ENCODE data around the gene AXL.

Gene AXL

DNA sequence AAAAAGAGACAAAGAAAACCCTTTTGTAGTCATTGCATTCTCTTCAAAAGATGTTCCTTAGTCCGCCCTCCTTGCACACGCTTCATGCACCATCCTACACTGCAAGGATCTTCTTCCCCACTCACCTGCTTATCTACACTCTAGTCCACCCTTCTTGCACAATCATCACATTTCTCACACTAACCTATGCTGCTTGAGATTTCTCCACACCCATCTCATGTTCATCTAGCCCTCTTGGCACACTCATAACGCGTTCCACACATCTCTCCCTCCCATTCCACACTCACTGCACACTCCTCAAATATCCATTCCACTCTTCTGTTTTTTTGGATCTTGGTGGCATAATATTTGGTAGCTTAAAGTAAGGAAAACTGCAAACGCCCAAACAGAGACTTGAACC, 22.8 kb downstream of the AXL start:
- Histone ChIP-seq H3K4me1 (peaks cover 0 to 8% (median 3%) of the 10 kb centered on the region in 10 experiments; a peak in 5 of 20 replicates), H3K9me3 (replicated peaks in 1 of 11) (no peaks in the 10 kb centered on the region), H3K27me3 (no peaks in the 10 kb centered on the region), H3K27ac (no peak overlapping the region), H3K9ac (no peak overlapping the region), H3K36me3 (no peaks in the 10 kb centered on the region), H3K4me3 (no peak overlapping the region), H4K20me1 (no peaks in the 10 kb centered on the region), H3K4me2 (no peak overlapping the region)
- TF ChIP-seq Cebpa-rat (IDR thresholded peaks at IDR 0.05): no peak

GRCh38 chr19:41244117-41244516, 25.1 kb downstream of the AXL start:
- no peaks in the 10 kb centered on the region for H3K27me3 ChIP-seq
- H3K4me2 ChIP-seq: no peak overlapping the region
- no peak overlapping the region for H3K4me3 ChIP-seq
- H3K9ac ChIP-seq: no peak overlapping the region
- no peak overlapping the region for H3K27ac ChIP-seq
- TF ChIP-seq Cebpa-rat (IDR thresholded peaks at IDR 0.05): no peak
- no peaks in the 10 kb centered on the region for H3K36me3 ChIP-seq
- H3K9me3 ChIP-seq (replicated peaks in 1 of 11): no peaks in the 10 kb centered on the region
- H3K4me1 ChIP-seq: no peaks in the 10 kb centered on the region
- H4K20me1 ChIP-seq: no peaks in the 10 kb centered on the region

GRCh38 chr19:41245843-41246242, 26.8 kb downstream of the AXL start:
- Histone ChIP-seq H3K9me3 (replicated peaks in 1 of 11) (no peaks in the 10 kb centered on the region), H3K9ac (no peak overlapping the region), H3K4me3 (no peak overlapping the region), H3K27ac (no peak overlapping the region), H4K20me1 (no peaks in the 10 kb centered on the region), H3K4me2 (no peak overlapping the region), H3K4me1 (no peaks in the 10 kb centered on the region), H3K27me3 (no peaks in the 10 kb centered on the region), H3K36me3 (no peaks in the 10 kb centered on the region)
- no peak for TF ChIP-seq Cebpa-rat (IDR thresholded peaks at IDR 0.05)

GRCh38 chr19:41248895-41249294, 29.9 kb downstream of the AXL start:
- H4K20me1 ChIP-seq: no peaks in the 10 kb centered on the region

GRCh38 chr19:41249707-41250423, 30.8 kb downstream of the AXL start:
- no peaks in the 10 kb centered on the region for H3K4me1 ChIP-seq
- H3K27ac ChIP-seq: no peak overlapping the region
- H3K9me3 ChIP-seq (replicated peaks in 1 of 11): no peaks in the 10 kb centered on the region
- no peaks in the 10 kb centered on the region for H4K20me1 ChIP-seq
- no peaks in the 10 kb centered on the region for H3K36me3 ChIP-seq
- TF ChIP-seq Cebpa-rat (IDR thresholded peaks at IDR 0.05): no peak
- no peak overlapping the region for H3K4me3 ChIP-seq
- no peak overlapping the region for H3K9ac ChIP-seq
- H3K4me2 ChIP-seq: no peak overlapping the region
- H3K27me3 ChIP-seq: no peaks in the 10 kb centered on the region

More at GRCh38 chr19:41248895-41249294, 29.9 kb downstream of the AXL start:
- Histone ChIP-seq H3K9ac (no peak overlapping the region), H3K4me2 (no peak overlapping the region), H3K36me3 (no peaks in the 10 kb centered on the region), H3K27ac (no peak overlapping the region), H3K9me3 (replicated peaks in 1 of 11) (no peaks in the 10 kb centered on the region), H3K4me1 (no peaks in the 10 kb centered on the region), H3K4me3 (no peak overlapping the region), H3K27me3 (no peaks in the 10 kb centered on the region)
- no peak for TF ChIP-seq Cebpa-rat (IDR thresholded peaks at IDR 0.05)

DNA sequence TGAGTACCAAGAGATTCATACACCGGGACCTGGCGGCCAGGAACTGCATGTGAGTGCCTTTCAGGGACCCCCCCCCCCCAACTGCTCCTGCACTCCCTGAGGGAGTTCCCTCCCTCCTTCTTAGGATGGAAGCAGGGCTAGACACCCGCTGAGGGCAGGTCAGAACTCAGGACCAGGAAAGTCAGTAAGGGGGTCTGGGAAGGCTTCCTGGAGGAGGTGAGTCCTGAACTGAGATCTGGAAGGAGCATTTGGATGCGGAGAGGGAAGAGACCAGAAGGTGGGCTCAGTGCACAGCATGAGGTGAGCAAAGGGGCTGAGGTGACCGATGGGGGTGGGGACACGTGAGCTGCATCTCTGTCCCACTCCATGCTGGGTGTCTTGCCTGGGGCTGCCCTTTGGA, 34.6 kb downstream of the AXL start:
- Histone ChIP-seq H3K4me3 (no peak overlapping the region), H3K36me3 (no peaks in the 10 kb centered on the region), H4K20me1 (no peaks in the 10 kb centered on the region), H3K4me2 (no peak overlapping the region), H3K27me3 (no peaks in the 10 kb centered on the region), H3K27ac (no peak overlapping the region), H3K9me3 (replicated peaks in 1 of 11) (no peaks in the 10 kb centered on the region), H3K9ac (no peak overlapping the region), H3K4me1 (no peaks in the 10 kb centered on the region)
- TF ChIP-seq Cebpa-rat (IDR thresholded peaks at IDR 0.05): no peak

- no peaks in the 10 kb centered on the region for H3K36me3 ChIP-seq
- no peaks in the 10 kb centered on the region for H3K27me3 ChIP-seq
- no peak overlapping the region for H3K27ac ChIP-seq
- no peaks in the 10 kb centered on the region for H3K4me1 ChIP-seq
- no peaks in the 10 kb centered on the region for H4K20me1 ChIP-seq
- H3K9me3 ChIP-seq (replicated peaks in 1 of 11): no peaks in the 10 kb centered on the region
- no peak for TF ChIP-seq Cebpa-rat (IDR thresholded peaks at IDR 0.05)
- H3K4me2 ChIP-seq: no peak overlapping the region
- no peak overlapping the region for H3K9ac ChIP-seq
- H3K4me3 ChIP-seq: no peak overlapping the region
Measured at GRCh38 chr19:41255171-41255570, 36.1 kb downstream of the AXL start.

DNA sequence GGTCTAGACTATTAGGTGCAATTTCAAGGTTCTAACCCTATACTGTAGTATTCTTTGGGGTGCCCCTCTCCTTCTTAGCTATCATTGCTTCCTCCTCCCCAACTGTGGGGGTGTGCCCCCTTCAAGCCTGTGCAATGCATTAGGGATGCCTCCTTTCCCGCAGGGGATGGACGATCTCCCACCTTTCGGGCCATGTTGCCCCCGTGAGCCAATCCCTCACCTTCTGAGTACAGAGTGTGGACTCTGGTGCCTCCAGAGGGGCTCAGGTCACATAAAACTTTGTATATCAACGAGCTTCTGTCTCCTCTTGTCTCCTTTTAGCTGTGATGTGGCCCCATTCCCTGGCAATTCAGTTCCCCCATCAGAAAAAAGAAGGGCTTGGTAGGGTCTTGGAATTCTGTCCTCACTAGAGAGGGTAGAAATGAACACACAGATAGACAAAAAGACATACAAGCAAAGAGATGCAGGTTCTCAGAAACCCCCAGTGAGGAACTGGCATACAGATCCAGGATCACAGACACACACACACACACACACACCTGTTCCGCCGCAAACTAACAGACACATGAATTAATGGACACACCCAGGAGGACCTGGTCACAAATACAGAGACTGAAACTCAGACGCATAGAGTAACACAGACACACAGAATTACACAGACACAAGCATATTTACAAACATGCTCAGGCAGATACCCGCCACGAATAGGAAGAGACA, 42.6 kb downstream of the AXL start:
- Histone ChIP-seq H3K4me2 (peak overlapping the region; percentile 86 to 98 (median 96)), H3K27me3 (no peaks in the 10 kb centered on the region), H3K9ac (peak overlapping the region; percentile 80 to 98 (median 91)), H3K4me1 (peaks cover 17 to 22% (median 20%) of the 10 kb centered on the region in 10 experiments), H3K36me3 (peaks cover 0 to 8% (median 4%) of the 10 kb centered on the region in 11 experiments; a peak in 7 of 22 replicates), H4K20me1 (peaks cover 4 to 14% (median 8%) of the 10 kb centered on the region in 11 experiments; a peak in 20 of 22 replicates), H3K9me3 (replicated peaks in 1 of 11) (no peaks in the 10 kb centered on the region), H3K27ac (peak overlapping the region in 10 of 11 experiments; percentile 19 to 97 (median 72); a peak in 14 of 22 replicates), H3K4me3 (peak overlapping the region; percentile 67 to 83 (median 75))
- TF ChIP-seq Cebpa-rat (IDR thresholded peaks at IDR 0.05): no peak

DNA sequence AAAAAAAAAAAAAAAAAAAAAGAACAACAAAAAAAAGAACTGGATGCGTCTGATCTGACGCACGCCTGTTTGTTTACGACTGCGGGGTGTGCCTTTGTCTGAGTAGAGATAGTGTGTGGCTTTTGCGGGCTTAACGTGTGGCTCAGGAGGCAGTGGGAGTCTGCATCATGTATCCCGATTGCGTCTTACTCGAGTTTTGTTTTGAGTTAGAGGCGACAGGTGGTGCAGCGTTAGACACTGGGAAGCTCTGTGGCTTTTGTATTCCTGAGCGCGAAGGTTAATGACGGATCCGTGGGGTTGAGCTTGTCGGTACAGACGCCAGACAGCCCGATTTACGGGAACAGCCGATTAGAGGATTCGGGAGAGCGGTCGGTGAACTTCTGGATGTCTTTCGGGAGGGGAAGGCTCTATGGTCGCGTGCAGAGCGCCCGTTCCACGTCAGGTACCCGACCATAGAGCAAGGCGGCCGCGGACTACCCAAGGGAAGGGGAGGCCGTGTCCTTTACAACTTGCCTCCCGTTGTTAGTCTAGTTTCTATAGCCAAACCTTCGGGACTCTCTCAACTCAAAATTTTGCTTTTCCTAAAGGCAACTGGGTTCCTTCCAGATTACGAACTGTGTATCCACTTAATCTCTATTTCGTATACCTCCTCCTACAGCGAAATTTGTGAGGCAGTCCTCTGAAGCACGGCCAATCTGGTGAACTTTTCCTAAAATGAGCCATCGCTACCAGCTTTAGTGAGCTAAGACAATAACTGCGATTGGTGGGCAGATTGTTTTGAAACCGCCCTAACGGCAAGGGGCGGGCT, 44.2 kb downstream of the AXL start:
- Histone ChIP-seq H3K4me2 (peak overlapping the region; percentile 84 to 98 (median 96)), H3K9ac (peak overlapping the region; percentile 85 to 98 (median 92)), H3K9me3 (replicated peaks in 1 of 11) (no peaks in the 10 kb centered on the region), H3K4me3 (peak overlapping the region; percentile 67 to 83 (median 75)), H3K36me3 (peaks cover 6 to 25% (median 20%) of the 10 kb centered on the region in 11 experiments), H3K4me1 (peaks cover 30 to 37% (median 33%) of the 10 kb centered on the region in 10 experiments), H3K27me3 (no peaks in the 10 kb centered on the region), H3K27ac (peak overlapping the region; percentile 89 to 98 (median 96)), H4K20me1 (peaks cover 20 to 31% (median 24%) of the 10 kb centered on the region in 11 experiments; a peak in 20 of 22 replicates)
- 0 out of 22 replicates have a peak, but pooled peaks of 1 of the 11 experiments have one; percentile 12 for TF ChIP-seq Cebpa-rat (IDR thresholded peaks at IDR 0.05)
